GM19468 (cell line): Measurements from ENCODE around the gene SPATA16.
"Not testable (repeated sequence)": the region's sequence is repeated elsewhere in the genome, so short reads cannot be mapped to it uniquely, and the experiment has no call there.

Experiments used
- ATAC-seq: cut with Tn5 transposase; IDR thresholded peaks from one replicate; pipeline ENCODE4 v1.9.1; 2021; ENCODE audit warnings: mild to moderate bottlenecking, moderate library complexity, moderate number of reproducible peaks; ENCODE audit not compliant: unreplicated experiment; ENCODE audit errors: extremely low read depth

Gene SPATA16

DNA sequence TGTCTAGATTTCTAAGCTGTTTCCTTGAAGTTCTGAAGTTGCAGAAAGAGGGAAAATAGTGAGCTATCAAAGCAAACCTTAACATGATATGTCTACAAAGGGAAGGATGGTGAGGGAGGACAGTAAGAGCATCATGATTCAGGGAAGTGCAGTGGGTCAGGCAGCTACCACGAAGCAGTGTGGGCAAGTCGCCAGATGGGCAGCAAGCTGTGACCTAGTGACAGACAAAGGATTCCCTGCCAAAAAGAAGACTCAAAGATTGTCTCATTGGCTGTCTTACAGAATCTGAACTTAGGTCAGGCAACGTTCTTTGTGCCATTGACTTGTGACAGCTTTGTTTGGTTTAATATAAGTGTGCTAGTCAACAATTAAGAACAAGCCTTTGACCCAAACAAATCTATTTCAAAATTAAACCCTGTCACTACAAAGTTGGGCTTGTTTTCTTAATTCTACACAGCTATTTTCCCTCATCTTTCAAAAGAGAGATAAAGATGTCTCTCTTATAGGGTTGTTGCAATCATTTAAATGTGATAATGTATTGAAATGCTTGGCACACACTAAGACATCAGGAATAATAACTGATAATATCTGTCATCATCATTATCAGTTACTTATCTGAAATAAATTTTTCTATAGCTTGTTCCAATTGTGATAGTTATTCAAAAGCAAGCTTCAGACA, 237.3 kb downstream of the SPATA16 start:
- no peak for ATAC-seq

DNA sequence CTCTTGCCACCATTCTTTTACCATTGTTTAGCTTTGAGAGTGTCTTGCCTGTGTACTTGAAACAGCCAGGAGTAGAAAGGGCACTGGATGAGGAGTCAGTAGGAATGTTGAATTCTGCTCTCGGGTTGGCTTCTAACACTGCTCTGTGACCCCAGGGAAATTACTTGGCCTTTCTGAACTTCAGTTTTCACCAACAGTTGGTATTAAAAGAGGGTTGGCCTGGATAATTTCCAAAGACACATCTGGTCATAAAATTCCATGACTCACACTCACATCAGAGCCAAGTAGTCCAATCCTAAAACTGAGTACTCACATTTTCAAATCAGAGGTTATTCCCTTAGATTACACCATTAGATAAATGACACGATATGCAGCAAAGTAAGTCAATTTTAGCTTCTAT, 248.9 kb downstream of the SPATA16 start:
- ATAC-seq = no peak

DNA sequence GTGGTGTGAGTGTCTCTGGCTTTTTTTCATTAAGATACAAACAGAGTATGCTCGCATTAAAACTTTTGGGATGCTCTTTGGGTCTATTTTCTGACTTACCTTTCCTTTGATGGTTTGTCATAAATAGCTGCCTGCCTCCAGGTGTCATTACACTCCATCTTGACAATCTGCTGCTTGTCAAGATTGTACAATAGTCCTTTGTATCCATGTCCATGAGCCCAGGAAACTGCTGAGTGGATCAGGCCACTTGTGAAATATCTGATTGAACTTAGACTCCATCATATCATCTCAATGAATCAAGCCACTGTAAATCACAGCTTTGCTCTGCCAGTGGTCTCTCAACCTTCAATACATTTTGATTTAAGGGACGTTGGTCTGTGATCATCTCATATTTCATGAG, 255.3 kb downstream of the SPATA16 start:
- no peak for ATAC-seq

DNA sequence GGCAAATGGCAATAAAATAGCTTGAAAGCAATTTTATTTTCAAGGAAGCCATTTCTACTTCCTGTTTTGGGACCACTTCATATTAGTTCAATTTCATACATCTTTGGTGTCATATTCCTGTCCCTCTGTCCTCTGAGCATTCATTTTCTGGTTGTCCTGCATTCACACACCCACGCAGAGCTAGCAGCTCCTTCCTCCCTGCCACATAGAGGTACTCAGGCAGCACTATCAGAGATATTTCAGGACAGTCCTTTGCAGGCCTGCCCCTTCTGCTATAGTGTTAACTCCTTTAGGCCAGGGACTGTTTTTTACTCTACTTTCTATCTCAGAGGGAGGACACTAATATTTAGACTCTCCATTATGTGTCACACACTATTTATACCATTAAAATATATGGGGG, 258.5 kb downstream of the SPATA16 start:
- no peak for ATAC-seq

DNA sequence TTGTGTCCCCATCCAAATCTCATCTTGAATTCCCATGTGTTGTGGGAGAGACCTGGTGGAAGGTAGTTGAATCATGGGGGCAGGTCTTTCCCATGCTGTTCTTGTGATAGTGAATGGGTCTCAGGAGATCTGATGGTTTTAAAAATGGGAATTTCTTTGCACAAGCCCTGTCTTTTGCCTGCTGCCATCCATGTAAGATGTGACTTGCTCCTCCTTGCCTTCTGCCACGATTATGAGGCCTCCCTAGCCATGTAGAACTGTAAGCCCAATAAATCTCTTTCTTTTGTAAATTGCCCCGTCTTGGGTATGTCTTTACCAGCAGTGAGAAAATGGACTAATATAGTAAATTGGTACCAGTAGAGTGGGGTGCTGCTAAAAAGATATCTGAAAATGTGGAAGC, 261.7 kb downstream of the SPATA16 start:
- ATAC-seq = not testable (repeated sequence)

DNA sequence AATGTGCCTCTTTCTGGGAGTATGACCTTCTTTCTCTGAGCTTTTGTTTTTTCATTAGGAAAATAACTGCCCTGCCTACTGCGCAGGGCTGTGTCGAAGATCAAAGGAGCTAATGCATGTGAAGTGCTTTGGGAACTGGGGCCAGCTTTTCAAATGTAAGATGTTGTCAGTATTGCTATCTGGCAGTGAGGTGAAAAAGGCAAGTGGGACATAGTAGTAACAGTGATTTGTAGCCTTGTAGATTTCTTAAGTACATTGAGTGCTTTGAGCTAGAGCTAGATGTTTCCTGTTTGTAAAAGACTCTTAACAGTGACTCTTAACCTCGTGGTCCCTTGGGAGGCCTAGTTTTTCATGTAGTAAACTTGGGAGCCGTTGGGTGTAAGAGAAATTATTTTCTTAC, 264.0 kb downstream of the SPATA16 start:
- ATAC-seq = no peak

DNA sequence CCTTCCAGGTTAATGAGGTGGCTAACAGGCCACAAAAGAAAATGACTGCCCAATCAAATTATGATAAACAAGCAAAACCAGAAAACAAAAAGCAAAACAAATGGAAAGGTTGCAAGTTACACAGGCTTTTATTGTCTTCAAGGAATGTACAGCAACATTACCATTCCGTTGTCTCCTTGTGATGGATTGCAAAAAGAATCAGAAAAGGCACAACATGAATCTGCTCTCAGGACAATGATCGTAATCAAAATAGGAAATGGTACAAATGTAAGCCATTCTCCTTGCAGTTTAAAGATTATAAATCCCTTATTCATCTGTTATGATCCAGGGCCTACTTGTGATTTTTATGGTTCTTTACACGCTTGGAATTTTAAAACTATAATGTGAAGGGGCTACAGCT, 264.7 kb downstream of the SPATA16 start:
- ATAC-seq = no peak

DNA sequence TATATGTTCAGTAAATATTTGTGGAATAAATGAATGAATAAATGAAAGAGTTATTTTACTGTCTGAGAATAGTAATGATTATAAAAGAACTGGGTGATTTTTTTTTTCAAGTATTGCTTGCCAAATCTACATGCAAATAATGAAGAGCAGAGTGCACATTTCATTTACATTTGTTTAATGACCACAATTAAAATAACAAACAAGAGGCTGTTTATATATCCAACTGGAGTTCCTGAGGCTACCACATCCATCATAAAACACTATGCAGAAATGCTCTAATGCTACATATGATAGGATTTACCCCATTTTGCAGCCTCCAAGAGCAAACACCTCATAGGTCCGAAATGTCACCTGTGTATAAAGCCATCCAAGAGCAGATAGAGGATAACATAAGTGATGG, 266.0 kb downstream of the SPATA16 start:
- no peak for ATAC-seq

DNA sequence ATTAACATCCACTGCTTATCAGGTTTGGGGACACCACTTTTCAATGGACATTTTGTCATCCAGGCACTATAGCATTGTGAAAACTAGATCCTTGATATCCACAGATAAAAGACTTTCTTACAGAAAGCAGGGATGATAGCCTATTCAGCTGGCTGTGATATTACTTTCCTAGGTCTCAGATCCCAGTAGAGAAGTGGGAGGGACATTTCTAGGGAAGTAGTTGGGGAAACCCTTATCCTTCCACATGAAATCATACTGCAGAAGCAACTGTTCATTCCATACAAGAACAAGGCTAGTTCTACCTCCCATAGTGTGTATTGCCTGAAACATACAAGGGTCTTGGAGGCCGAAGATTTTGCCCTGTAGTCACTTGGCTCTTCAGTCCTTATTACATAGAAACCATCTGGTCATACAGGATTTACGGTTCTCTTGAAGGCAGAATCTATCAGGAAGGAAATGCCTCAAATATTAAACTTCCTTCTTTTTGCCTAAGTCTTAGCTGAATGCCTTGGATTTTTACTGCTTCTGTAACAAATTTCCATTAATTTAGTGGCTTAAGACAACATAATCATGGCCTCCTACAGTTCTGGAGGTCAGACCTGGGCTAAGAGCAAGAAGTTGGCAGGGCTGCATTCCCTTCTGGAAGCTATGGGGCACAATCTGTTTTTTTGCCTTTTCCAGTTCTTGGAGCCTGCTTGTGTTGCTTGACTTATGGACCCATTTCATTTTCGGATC, 271.1 kb downstream of the SPATA16 start:
- ATAC-seq = no peak

DNA sequence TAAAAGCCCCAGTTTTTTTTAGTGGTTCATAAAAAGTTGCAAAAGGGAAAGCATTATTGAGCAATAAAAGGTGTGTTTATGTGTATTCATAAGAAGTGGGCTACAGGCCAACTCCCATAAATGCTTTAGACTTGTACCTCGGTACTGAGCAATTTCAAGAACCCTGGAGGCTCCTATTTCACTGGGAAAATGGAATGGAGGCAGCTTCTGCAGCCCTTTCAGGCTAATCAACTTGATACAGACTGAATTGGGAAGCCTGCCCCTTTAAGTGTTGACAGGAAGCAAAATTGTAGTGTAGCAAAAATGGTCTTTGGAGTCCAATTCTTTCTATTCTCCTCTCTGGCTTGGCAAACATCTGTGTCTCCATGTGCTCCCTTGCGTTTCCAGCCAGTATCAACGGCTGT, 271.7 kb downstream of the SPATA16 start:
- no peak for ATAC-seq

DNA sequence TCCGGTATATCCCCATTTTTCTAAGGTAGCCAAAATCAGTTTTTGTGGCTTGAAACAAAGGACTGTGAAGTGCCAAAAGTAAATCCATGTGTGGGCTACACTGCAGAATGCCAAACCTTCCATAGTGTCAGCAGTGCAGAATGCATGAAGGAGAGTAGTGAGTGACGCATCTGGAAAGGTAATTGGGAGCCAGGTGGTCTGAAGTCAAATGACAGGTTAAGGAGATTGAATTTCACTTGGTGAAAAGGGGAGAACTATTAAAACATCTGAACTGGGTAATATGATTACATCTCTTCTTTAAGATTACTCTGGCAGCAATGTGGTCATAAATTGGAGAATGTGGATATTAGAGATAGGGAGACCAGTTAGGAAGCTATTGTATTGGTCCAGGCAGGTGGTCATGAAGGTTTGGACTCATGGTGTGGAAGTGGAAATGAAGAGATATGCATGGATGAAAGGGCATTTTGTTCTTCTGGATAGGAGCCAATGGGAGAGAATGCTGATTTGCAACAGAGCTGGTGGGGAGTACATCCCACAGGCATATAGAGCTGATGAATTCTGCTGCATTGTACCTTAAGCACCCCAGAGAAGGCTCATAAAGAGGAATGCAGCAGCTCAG, 272.3 kb downstream of the SPATA16 start:
- no peak for ATAC-seq

DNA sequence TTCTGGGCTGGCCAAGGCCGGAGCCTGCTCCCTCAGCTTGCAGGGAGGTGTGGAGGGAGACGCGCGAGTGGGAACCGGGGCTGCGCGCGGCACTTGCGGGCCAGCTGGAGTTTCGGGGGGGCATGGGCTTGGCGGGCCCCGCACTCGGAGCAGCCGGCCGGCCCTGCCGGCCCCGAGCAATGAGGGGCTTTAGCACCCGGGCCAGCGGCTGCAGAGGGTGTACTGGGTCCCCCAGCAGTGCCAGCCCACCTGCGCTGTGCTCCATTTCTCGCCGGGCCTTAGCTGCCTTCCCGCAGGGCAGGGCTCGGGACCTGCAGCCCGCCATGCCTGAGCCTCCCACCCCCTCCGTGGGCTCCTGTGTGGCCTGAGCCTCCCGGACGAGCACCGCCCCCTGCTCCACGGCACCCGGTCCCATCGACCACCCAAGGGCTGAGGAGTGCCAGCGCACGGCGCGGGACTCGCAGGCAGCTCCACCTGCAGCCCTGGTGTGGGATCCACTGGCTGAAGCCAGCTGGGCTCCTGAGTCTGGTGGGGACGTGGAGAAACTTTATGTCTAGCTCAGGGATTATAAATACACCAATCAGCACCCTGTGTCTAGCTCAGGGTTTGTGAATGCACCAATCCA, 274.2 kb downstream of the SPATA16 start:
- ATAC-seq = not testable (repeated sequence)

DNA sequence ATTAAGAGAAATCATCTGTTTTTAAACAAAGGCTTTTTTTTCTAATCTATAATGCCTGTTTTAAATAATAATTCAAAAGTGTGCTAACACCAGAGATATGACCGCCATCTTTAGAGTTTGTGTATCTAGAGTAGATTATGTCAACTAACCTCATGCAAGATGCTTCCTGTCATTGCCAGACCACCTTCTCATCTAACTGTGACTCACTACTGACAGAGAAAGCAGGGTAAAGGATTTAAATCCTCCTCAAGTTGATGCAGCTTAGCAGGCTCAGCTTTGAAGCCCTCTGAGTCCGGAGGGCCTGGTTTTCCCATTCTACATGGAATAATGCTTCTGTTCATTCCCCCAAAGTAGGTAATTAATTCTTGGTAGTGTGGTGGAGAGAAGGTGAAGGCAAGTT, 282.0 kb downstream of the SPATA16 start:
- no peak for ATAC-seq

DNA sequence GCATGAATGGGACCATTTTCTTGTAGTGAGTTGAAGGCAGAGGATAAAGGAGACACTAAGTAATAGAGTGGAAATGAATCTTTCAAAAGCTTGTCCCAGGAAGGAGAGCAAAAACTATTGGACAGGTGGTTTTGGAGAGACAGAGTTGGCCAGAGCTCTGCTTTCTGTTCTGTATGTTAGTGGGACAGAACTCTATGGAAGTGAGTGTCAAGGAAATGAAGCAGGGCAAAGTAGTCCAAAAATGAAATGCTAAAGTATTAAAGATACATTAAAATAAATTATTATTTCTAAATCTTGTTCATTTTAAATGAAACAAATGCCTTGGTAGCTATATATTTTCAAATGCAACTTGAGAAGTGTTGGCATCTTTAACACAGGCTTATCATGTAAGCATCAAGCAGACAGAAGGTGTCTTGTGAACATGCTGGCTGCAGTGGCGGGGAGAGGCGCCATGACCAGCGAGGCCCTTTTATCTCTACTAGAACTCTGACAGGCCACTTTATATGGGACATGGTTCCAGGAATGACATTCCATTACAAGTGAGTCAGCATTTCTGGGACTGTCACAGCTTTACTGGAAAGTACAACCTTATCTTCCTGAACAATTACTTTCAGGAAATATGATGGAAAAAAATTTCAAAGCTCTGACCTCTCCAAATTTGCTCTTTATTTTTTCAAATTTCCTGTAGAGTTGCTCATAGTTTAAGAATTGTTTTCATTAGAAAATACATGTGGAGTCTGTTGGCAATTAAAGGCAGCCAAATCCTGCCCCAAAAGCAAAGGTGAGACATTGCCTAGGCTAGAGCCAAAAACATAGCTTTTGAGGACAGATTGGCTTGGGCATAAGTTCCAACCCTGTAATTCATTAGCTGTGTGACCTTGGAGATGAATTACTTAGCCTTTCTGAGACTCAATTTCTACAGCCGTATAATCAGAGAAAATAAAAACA, 284.0 kb downstream of the SPATA16 start:
- ATAC-seq = no peak

DNA sequence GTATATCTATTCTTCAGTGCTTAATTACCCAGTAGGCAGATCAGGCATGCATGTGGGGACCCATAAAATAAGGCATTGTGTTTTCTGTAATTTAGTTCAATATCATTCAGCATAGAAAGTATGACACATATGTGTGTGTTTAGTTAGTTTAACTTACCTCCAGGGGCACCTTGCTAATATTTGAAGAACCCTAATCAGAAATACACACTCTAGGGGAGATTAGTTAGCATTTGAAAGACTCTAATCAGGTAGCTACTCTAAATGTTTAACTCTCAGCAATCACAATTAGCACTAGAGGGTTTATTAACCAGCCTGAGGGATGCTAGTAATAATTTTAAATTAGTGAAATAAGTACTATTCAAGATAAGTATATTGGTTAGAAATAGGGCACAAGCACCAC, 286.0 kb downstream of the SPATA16 start:
- no peak for ATAC-seq

DNA sequence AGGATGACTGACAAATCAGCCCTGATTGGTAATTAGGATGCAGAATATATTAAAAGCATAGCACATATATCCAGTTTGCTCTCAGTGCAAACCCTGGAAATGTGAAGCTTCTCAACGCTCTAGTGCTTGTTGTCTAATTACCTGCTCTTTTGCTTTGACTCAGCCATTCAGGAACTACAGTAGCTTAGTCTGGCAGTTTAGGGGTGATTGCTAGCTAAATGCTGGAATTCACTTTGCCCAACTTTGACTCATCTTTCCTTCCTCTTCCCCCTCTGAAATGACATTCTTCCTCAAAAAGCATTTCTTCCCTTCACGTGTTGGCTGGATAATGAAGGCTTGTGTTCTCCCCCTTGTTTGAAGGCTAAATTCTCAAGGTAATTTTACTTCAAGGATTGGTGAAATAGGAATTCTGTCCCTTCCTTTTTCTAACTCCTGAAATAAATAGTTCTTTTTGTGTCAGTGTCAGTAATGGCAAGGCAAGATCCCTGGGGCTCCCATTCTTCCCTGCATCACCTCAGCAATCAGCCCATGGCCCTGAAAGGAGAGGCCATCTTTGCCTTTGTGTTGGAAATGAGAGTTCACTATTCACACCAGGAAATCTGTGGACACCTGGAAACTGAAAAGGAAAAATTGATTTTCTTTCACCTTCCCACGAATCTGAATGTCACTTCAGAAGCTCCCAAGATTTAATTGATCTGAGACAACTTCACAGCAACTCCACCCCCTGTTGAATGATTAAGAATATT, 286.9 kb downstream of the SPATA16 start:
- ATAC-seq = no peak

DNA sequence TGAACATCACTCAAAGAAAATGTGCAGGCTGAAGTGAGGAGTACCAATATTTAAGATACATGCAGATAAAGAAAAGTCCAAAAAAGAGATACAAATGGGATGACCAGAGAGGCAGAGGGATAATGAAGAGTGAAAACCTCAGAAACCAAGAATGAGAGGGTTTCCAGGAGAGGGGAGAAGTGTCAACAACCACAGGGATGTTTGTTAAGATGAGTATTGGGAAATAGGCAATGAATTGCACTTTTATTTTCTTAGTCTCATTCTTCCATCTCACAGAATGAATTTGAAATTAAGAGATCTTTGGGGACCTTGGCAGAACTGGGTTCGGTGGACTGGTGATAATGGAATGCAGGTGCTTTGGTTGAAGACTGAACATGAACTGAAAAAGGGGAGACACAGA, 288.0 kb downstream of the SPATA16 start:
- no peak for ATAC-seq

DNA sequence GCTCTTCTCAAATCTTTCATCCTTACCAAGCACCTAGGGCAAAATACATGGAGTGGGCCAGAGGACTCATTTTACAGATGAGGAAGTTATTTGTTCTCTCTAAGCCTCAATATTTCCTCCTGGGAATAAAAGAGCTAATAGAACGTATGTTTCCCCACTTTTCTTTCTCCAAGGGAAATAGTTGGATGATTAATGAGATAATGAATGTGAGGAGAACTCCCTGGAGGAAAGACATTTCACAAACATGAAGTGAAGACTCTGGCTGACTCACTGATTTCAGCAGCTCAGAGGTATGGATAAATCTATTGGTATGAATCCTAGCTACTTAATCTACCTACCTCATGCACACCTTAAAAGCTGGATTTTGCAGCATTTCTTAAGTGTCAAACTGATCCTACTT, 292.1 kb downstream of the SPATA16 start:
- ATAC-seq = no peak

DNA sequence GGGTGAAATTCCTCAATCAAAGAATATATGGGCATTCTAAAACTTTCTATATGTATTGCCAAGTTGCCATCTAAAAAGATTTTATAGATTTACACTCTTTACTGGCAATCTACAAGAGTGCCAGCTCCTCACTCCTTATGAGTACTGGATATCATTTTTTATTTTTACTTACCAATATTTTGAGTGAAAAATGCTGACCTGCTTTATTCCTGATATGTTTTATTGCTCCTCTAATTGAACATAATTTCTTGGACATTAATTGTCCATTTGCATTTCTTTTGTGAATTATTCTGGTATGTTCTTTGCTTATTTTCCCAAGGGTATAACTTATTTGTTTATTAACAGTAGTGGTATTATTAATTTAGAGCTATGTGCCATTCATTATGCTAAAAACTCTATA, 293.7 kb downstream of the SPATA16 start:
- no peak for ATAC-seq
